Stomach (tissue), 9 donors: Measurements from ENCODE around the gene SYCE3. TPM values are rescaled to one million over a fixed set of nuclear protein-coding genes. Genes with fewer than 3 reads are reported as not detected.

Experiments used
- DNase-seq, 2 donors: peaks; one replicate each; pipeline versions ENCODE4 v3.0.0 to v3.0.0-alpha.2; 2013 to 2019
- H3K27ac ChIP-seq, 5 donors: fragments of 200-600 bp in 4 of 5; sonication (generic) in 4 of 5; one replicate each; pipeline ENCODE4 v1.5.1; 2013 to 2019; ENCODE audit warnings: mild to moderate bottlenecking in 1 of 5, moderate library complexity in 1 of 5
- H3K27me3 ChIP-seq, 3 donors: fragments of 200-600 bp; sonication (generic); one replicate each; pipeline ENCODE4 v1.5.1; 2017 to 2019; ENCODE audit warnings: mixed run types in 1 of 3
- H3K36me3 ChIP-seq, 4 donors: fragments of 200-600 bp; sonication (generic); 1 replicate in 3 of 4; 2 replicates in 1 of 4; pipeline ENCODE4 v1.5.1; 2016 to 2019
- H3K4me1 ChIP-seq, 4 donors: fragments of 200-600 bp; sonication (generic); one replicate each; pipeline ENCODE4 v1.5.1; 2016 to 2019
- H3K4me3 ChIP-seq, 4 donors: fragments of 200-600 bp; sonication (generic) in 3 of 4; one replicate each; pipeline ENCODE4 v1.5.1; 2016 to 2019; ENCODE audit warnings: mild to moderate bottlenecking in 1 of 4
- H3K9me3 ChIP-seq, 4 donors: fragments of 200-600 bp; sonication (generic); one replicate each; pipeline ENCODE4 v1.5.1; 2016 to 2019
- EP300 ChIP-seq: sonication (generic); formaldehyde crosslinking; IDR thresholded peaks from one replicate; pipeline ENCODE4 v1.6.1; 2017; ENCODE audit warnings: antibody characterized with exemption
- POLR2A ChIP-seq, 4 donors: fragments of 450-650 bp; IDR thresholded peaks; one replicate each; pipeline ENCODE4 v1.6.1; 2016; ENCODE audit warnings: antibody characterized with exemption in 4 of 4, control low read depth in 2 of 4, mild to moderate bottlenecking in 1 of 4, moderate library complexity in 1 of 4
- POLR2AphosphoS5 ChIP-seq, 3 donors: sonication (generic); formaldehyde crosslinking; IDR thresholded peaks; one replicate each; pipeline ENCODE4 v1.6.1; 2016; ENCODE audit warnings: antibody characterized with exemption in 3 of 3
- WGBS, 5 donors: extraction: QIAGEN DNeasy Blood & Tissue Kit in 3 of 5; methylation state at CpG; one replicate each; pipeline versions ENCODE4 v1.1.5 to v1.1.7; 2013 to 2018; 5-methylcytosine and 5-hydroxymethylcytosine counted together
- intact Hi-C: fragments of 100-400 bp; cut with DNase I; formaldehyde crosslinking; loops from one replicate; pipeline ENCODE4 v1.15.1; 2023; ENCODE audit warnings: low total_unique reads
- polyA plus RNA-seq, 3 donors: library from polyadenylated mRNA; stranded (reverse); fragments of 200-250 nt; gene quantifications; one replicate each; pipeline ENCODE4 v1.2.3, GENCODE V29; 2013
- total RNA-seq, 5 donors: library from RNA; depleted of rRNA; stranded (reverse); fragments of >200 nt; gene quantifications; one replicate each; pipeline versions ENCODE4 v1.1.0 to v1.2.3, GENCODE V29; 2014 to 2016
- TF ChIP-seq, protein P1 (sequence below), 7 experiments: fragments of 450-650 bp in 4 of 7; fragments of 200-600 bp in 3 of 7; sonication (generic) in 3 of 7; IDR thresholded peaks; one replicate each; pipeline ENCODE4 v1.5.1; 2016 to 2019; ENCODE audit warnings: antibody characterized with exemption in 7 of 7, control low read depth in 2 of 7, mild to moderate bottlenecking in 1 of 7
- donor health status: healthy with polysubstance abuse.
- donor health status: Bipolar disorder and iron deficiency.
- donor health status: healthy.

Gene SYCE3
- total and polyA plus RNA-seq, 8 donors, result 0.80 to 1.9 TPM; not detected in 6

DNA sequence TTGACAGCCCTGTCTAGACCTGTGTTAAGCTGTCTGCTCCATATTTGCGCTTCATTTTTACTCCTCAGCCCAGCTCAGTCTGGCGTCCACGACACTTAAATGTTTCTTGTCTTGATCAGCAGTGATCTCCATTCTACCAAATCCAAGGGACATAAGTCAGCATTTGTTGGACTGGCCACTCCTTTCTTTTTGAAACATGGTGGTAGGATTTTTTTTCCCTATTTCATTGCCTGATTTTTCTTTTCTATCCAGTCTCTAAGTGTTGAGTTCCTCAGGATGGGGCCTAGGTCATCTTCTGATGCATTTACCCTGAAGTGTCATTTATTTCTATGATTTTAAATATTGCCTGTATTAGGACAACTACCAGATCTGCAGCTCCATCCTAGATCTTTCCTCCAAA is 53.8 kb downstream of the SYCE3 start:
- no peak for TF ChIP-seq POLR2A (IDR thresholded peaks at IDR 0.05)
- no peak for TF ChIP-seq POLR2AphosphoS5 (IDR thresholded peaks at IDR 0.05)
- no peak for TF ChIP-seq EP300
- TF ChIP-seq, protein P1, sequence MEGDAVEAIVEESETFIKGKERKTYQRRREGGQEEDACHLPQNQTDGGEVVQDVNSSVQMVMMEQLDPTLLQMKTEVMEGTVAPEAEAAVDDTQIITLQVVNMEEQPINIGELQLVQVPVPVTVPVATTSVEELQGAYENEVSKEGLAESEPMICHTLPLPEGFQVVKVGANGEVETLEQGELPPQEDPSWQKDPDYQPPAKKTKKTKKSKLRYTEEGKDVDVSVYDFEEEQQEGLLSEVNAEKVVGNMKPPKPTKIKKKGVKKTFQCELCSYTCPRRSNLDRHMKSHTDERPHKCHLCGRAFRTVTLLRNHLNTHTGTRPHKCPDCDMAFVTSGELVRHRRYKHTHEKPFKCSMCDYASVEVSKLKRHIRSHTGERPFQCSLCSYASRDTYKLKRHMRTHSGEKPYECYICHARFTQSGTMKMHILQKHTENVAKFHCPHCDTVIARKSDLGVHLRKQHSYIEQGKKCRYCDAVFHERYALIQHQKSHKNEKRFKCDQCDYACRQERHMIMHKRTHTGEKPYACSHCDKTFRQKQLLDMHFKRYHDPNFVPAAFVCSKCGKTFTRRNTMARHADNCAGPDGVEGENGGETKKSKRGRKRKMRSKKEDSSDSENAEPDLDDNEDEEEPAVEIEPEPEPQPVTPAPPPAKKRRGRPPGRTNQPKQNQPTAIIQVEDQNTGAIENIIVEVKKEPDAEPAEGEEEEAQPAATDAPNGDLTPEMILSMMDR (IDR thresholded peaks at IDR 0.05), result no peak
- H3K27me3 ChIP-seq, result no peaks in the 10 kb centered on the region
- intact Hi-C loops, result loop anchor here (10.0 kb wide), 1 partner anchor 254 kb away; the partner anchor contains the start of gene HDAC10
- peaks cover 17 to 34% (median 32%) of the 10 kb centered on the region in 4 donors for H3K36me3 ChIP-seq
- DNase-seq, result peak in 1 of 2 donors; percentile 21
- H3K4me3 ChIP-seq, result peak overlapping the region; percentile 67 to 95 (median 86)
- H3K27ac ChIP-seq, result peak overlapping the region in 4 of 5 donors; percentile 91 to 98 (median 98)
- H3K9me3 ChIP-seq, result no peaks in the 10 kb centered on the region
- peaks cover 23 to 50% (median 40%) of the 10 kb centered on the region in 4 donors for H3K4me1 ChIP-seq
- 2 to 10% (median 7%) methylated on average over 3 of the region's 3 CpGs for WGBS, 5 donors

DNA sequence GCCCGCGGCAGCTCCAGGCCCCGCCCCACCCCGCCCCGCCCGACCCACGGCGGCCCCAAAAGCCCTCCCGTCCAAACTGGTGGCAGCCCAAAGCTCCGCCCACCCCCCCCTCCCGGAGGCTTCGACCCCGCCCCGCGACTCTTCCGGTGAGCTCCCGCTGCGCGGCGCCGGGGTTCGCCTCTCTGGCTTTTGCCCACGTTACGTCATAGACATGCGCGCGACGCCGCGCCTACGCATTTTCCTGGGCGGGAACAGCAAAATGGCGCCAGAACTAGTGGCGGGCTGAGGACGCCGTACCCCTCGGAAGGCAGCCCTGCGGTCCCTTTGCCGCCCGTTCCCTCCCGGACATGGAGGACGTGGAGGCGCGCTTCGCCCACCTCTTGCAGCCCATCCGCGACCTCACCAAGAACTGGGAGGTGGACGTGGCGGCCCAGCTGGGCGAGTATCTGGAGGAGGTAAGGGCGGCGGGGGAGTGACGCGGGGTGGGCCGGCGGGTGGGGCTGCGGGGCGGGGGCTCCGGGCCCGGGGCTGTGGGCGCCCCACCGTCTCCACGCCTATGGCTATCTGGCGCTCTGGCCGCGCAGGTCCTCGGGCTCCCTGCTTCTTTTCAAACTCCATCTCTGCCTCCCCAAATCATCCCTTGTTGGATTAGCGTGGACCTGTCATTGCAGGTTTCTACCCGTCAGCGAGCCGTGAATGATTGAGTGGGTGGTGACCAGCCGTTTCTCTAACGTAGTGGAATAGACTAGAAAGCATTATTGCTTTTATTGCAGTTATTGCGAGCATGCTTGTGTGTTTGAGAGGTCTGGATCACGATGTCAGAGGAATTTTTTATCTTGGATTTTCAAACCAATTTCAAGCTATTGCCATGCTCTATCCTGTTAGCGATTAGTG is 54.5 kb downstream of the SYCE3 start, which contains the start of gene NCAPH2:
NCAPH2 (plus strand) TSS at position 234 of the 894 bp plus-strand sequence; CDS start at position 348, 114 bp downstream.
- Histone ChIP-seq H3K36me3 (peaks cover 21 to 39% (median 38%) of the 10 kb centered on the region in 4 donors), H3K27me3 (no peaks in the 10 kb centered on the region)

DNA sequence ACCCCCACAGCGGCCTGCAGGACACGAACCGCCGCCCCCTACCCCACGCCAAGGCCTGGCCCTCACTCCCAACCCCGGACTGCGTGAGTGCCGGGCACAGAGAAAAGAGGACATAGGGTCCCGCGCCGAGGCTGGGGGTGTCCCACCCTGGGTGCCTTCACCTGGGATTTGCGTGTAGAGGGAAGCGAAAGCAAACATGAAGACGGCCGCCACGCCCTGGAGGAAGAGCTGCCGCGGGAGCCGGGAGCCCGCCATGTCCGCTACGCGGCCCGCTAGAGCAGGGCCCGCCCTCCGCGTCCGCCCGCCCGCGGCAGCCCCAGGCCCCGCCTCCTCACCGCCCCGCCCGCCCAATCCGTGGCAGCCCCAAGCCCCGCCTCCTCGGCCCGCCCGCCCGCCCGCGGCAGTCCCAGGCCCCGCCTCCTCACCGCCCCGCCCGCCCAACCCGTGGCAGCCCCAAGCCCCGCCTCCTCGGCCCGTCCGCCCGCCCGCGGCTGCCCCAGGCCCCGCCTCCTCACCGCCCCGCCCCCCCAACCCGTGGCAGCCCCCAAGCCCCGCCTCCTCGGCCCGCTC is 55.2 kb downstream of the SYCE3 start, which contains the start of gene LMF2:
LMF2 (minus strand) TSS at position 282 of the 570 bp plus-strand sequence; CDS start at position 255, 27 bp downstream.
- Histone ChIP-seq H3K4me3 (peak within 1 kb of the TSS; percentile 81 to 99 (median 93)), H3K4me1 (peaks cover 23 to 50% (median 40%) of the 10 kb centered on the region in 4 donors), H3K27ac (peak within 1 kb of the TSS; percentile 91 to 99 (median 98)), H3K27me3 (no peaks in the 10 kb centered on the region), H3K36me3 (peaks cover 27 to 47% (median 44%) of the 10 kb centered on the region in 4 donors), H3K9me3 (no peaks in the 10 kb centered on the region)
- WGBS, 5 donors, result 0 to 1% (median 1%) methylated on average over 11 to 57 of the region's 62 CpGs
- DNase-seq, result peak in 1 of 2 donors; percentile 94
- no peak for TF ChIP-seq EP300
- TF ChIP-seq POLR2AphosphoS5 (IDR thresholded peaks at IDR 0.05), result peak in 2 of 3 donors; percentile 40 to 50
- TF ChIP-seq, protein P1 (IDR thresholded peaks at IDR 0.05), result no peak
- TF ChIP-seq POLR2A (IDR thresholded peaks at IDR 0.05), result no peak
- intact Hi-C loops, result loop anchor here (10.0 kb wide), 1 partner anchor 253 kb away; the partner anchor contains the start of gene HDAC10

More for the DNA sequence above, 54.5 kb downstream of the SYCE3 start, which contains the start of gene NCAPH2:
- H3K27ac ChIP-seq, result peak within 1 kb of the TSS; percentile 91 to 99 (median 98)
- H3K4me3 ChIP-seq, result peak within 1 kb of the TSS; percentile 81 to 99 (median 93)
- intact Hi-C loops, result loop anchor here (10.0 kb wide), 1 partner anchor 253 kb away; the partner anchor contains the start of gene HDAC10
- peaks cover 23 to 50% (median 40%) of the 10 kb centered on the region in 4 donors for H3K4me1 ChIP-seq
- DNase-seq, result peak; percentile 98 to 99
- TF ChIP-seq, protein P1 (IDR thresholded peaks at IDR 0.05), result no peak
- TF ChIP-seq POLR2AphosphoS5 (IDR thresholded peaks at IDR 0.05), result peak; percentile 93 to 95 (median 94)
- peak in 2 of 4 donors; percentile 38 to 44 for TF ChIP-seq POLR2A (IDR thresholded peaks at IDR 0.05)
- TF ChIP-seq EP300, result no peak
- WGBS, 5 donors, result 0 to 1% (median 1%) methylated on average over 15 to 76 of the region's 76 CpGs
- H3K9me3 ChIP-seq, result no peaks in the 10 kb centered on the region
